Measurements from ENCODE around the gene INSC.

GRCh38 chr11:15232496-15232895 is 117.8 kb downstream of the INSC start:
- no peak for TF ChIP-seq EZH2 (IDR thresholded peaks at IDR 0.05; ENCODE audit: low read depth)
- no peak for TF ChIP-seq CTCF (conservative IDR thresholded peaks at IDR 0.05)
